ENCODE results near the gene VMO1. TPM values are rescaled to one million over a fixed set of nuclear protein-coding genes. Genes with fewer than 3 reads are reported as not detected.

VMO1 gene
- total RNA-seq, 4 donors from 2014 or later = 4.6 to 54.9 (median 5.7) TPM; not detected in 1

DNA sequence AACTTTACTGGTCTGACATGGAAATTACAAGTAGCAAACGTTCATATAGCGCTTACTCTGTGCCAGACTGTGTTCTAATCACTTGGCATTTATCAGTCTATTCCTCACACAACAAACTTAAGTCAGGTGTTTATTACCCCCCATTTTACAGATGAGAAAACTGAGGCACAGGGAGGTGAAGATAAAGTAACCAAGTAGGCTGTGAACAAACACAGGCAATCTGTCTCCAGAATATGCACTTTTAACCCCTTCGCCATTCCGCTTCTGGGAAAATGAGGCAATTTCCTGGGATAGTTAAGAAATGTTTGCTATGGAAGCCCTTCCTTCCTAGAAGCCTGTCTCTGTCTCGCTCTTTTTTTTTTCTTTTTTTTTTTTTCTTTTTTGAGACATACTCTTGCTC is 34.2 kb downstream of the VMO1 start:
- TF ChIP-seq, protein P1, sequence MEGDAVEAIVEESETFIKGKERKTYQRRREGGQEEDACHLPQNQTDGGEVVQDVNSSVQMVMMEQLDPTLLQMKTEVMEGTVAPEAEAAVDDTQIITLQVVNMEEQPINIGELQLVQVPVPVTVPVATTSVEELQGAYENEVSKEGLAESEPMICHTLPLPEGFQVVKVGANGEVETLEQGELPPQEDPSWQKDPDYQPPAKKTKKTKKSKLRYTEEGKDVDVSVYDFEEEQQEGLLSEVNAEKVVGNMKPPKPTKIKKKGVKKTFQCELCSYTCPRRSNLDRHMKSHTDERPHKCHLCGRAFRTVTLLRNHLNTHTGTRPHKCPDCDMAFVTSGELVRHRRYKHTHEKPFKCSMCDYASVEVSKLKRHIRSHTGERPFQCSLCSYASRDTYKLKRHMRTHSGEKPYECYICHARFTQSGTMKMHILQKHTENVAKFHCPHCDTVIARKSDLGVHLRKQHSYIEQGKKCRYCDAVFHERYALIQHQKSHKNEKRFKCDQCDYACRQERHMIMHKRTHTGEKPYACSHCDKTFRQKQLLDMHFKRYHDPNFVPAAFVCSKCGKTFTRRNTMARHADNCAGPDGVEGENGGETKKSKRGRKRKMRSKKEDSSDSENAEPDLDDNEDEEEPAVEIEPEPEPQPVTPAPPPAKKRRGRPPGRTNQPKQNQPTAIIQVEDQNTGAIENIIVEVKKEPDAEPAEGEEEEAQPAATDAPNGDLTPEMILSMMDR (IDR thresholded peaks at IDR 0.05; ENCODE audit: low read depth) = no peak

- TF ChIP-seq, protein P1 (IDR thresholded peaks at IDR 0.05; ENCODE audit: low read depth) = no peak
Measured at GRCh38 chr17:4750606-4751005, 35.6 kb downstream of the VMO1 start.

DNA sequence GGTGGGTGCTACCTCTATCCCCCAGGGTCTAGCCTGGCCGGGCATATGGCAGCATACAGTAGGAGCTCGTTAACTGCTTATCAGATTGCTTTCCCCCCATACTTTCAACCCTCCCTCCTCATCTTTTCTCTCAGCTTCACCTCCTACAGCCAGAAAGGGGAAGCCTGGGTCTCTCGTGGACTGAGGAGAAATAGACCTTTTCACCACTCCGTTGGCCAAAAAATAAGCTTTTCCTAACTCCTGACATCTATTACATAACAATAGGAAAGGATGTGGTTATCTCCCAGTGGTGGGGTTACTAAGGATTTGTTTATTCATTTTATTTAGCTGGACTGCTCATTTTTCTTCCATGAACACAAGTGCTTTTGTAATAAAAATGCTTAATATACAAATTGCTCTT is 37.5 kb downstream of the VMO1 start:
- TF ChIP-seq, protein P1 (IDR thresholded peaks at IDR 0.05; ENCODE audit: low read depth) = no peak

- TF ChIP-seq, protein P1 (IDR thresholded peaks at IDR 0.05; ENCODE audit: low read depth) = no peak
Measured at GRCh38 chr17:4747847-4748246, 38.3 kb downstream of the VMO1 start.

DNA sequence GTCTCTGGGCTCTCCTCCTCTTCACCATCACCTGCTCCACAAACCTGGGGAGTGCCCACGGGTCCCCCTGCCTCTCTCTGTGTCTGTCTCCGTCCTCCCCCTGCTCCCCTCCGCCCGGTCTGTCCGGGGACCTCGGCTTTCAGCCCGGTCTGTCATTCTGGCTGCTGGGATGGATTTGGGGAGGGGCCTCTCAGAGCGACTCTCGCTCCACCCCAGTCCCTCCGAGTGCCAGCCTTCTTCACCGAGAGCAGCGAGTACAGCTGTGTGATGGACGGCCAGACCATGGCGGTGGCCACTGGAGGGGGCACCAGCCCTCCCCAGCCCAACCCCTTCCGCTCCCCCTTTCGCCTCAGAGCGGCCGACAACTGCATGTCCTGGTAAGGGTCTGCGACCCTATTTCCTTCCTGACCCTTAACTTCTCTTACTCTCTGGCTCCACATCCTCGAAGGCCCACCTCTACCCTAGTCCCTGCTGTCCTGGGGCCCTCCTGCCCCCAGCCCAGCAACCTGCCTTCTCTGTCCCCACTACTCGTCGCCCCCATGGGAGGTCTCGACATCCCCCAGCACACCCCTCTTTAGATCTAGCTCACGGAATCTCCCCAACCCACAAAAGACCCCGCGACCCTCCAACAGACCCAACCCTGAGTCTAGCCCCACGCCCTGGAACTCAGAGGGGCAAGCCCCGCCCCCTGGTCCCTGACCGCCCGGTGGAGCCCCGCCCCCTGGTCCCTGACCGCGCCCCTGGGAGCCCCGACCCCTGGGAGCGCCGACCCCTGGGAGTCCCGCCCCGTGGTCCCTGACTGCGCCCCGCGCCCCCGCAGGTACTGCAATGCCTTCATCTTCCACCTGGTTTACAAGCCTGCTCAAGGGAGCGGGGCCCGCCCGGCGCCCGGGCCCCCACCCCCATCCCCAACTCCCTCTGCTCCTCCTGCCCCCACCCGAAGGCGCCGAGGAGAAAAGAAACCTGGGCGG is 40.9 kb downstream of the VMO1 start:
- TF ChIP-seq, protein P1 (IDR thresholded peaks at IDR 0.05; ENCODE audit: low read depth) = no peak

DNA sequence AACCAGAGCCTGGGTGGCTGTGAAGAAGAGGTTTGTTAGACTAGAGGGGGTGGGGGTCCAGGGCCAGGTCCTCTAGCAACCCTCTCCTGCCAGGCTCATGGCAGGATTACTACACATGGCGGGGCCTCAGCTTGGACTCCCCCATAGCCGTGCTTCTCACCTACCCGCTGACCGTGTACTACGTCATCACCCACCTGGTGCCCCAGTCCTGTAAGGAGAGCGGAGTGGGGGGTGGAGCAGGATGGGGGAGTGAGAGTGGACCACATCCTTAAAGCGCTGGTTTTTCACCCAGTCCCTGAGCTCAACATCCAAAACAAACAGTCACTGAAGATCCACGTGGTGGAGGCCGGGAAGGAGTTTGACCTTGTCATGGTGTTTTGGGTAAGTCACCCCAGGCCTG is 42.3 kb downstream of the VMO1 start:
- TF ChIP-seq, protein P1 (IDR thresholded peaks at IDR 0.05; ENCODE audit: low read depth) = no peak

GRCh38 chr17:4743216-4743615 is 42.9 kb downstream of the VMO1 start:
- TF ChIP-seq, protein P1 (IDR thresholded peaks at IDR 0.05; ENCODE audit: low read depth) = no peak

Data from subcutaneous adipose tissue (tissue), 4 donors.